GM12878 (cell line): ENCODE data around the gene GPER1. TPM values are rescaled to one million over a fixed set of nuclear protein-coding genes. Genes with fewer than 3 reads are reported as not detected.

Experiments
- ATF7 ChIP-seq: fragments of 450-650 bp; IDR thresholded peaks from 2 replicates; pipeline ENCODE4 v1.6.1; 2016; ENCODE audit warnings: low read depth, mild to moderate bottlenecking
- CHD1 ChIP-seq: IDR thresholded peaks from 2 replicates; pipeline ENCODE4 v1.6.1; 2012; ENCODE audit warnings: low read depth, low read length, improper control_type of control experiment
- CREB1 ChIP-seq: IDR thresholded peaks from 2 replicates; pipeline ENCODE4 v1.6.1; 2012; ENCODE audit warnings: low read depth, mild to moderate bottlenecking, inconsistent platforms
- CTCF ChIP-seq, 3 experiments: IDR thresholded peaks in 2 of 3; conservative IDR thresholded peaks in 1 of 3; 2 replicates each; pipeline ENCODE4 v1.5.1; 2011; ENCODE audit warnings: low read depth in 3 of 3, low read length in 3 of 3, mild to moderate bottlenecking in 3 of 3, control low read depth in 2 of 3, moderate library complexity in 2 of 3, inconsistent platforms in 1 of 3, mixed read lengths in 1 of 3; ENCODE audit not compliant: control insufficient read depth in 2 of 3, insufficient read depth in 1 of 3; ENCODE audit errors: extremely low read depth in 1 of 3
- CUX1 ChIP-seq: IDR thresholded peaks from 2 replicates; pipeline ENCODE4 v1.6.1; 2012; ENCODE audit warnings: improper control_type of control experiment, low read depth, low read length; ENCODE audit not compliant: insufficient replicate concordance
- EGR1 ChIP-seq, 2 experiments: IDR thresholded peaks; 1 replicate in 1 of 2; 2 replicates in 1 of 2; pipeline ENCODE4 v1.6.1; 2011 to 2012; ENCODE audit warnings: low read depth in 2 of 2, low read length in 2 of 2, borderline replicate concordance in 1 of 2, mild to moderate bottlenecking in 1 of 2, moderate library complexity in 1 of 2
- EP300 ChIP-seq, 2 experiments: fragments of 150-350 bp in 1 of 2; IDR thresholded peaks; 2 replicates each; pipeline ENCODE4 v1.6.1; 2011 to 2012; ENCODE audit warnings: low read depth in 2 of 2, low read length in 2 of 2, borderline replicate concordance in 1 of 2, improper control_type of control experiment in 1 of 2, inconsistent platforms in 1 of 2; ENCODE audit not compliant: control insufficient read depth in 1 of 2
- ESRRA ChIP-seq: IDR thresholded peaks from 2 replicates; pipeline ENCODE4 v1.6.1; 2012; ENCODE audit warnings: mild to moderate bottlenecking, low read length, improper control_type of control experiment
- EZH2 ChIP-seq: IDR thresholded peaks from 2 replicates; pipeline ENCODE4 v1.6.1; 2012; ENCODE audit warnings: low read depth, mild to moderate bottlenecking, control low read depth, inconsistent platforms, low read length, borderline replicate concordance; ENCODE audit not compliant: control insufficient read depth
- HDAC6 ChIP-seq: fragments of 200-600 bp; sonication (generic); IDR thresholded peaks from one replicate; pipeline ENCODE4 v1.8.0; 2017; ENCODE audit warnings: antibody characterized with exemption; ENCODE audit not compliant: unreplicated experiment
- IKZF1 ChIP-seq: fragments of 450-650 bp; conservative IDR thresholded peaks from 2 replicates; pipeline ENCODE4 v1.6.1; 2017; ENCODE audit warnings: antibody characterized with exemption, mild to moderate bottlenecking
- IRF3 ChIP-seq: fragments of 450-650 bp; IDR thresholded peaks from 2 replicates; pipeline ENCODE4 v1.6.1; 2014; ENCODE audit warnings: mild to moderate bottlenecking
- JUND ChIP-seq: IDR thresholded peaks from 2 replicates; pipeline ENCODE4 v1.6.1; 2012; ENCODE audit warnings: low read depth, mild to moderate bottlenecking, low read length, improper control_type of control experiment, moderate library complexity
- POLR2A ChIP-seq: IDR thresholded peaks from 2 replicates; pipeline ENCODE4 v1.6.1; 2011; ENCODE audit warnings: low read depth, mild to moderate bottlenecking, low read length
- RUNX3 ChIP-seq: IDR thresholded peaks from 2 replicates; pipeline ENCODE4 v1.6.1; 2012; ENCODE audit warnings: low read length, inconsistent platforms
- SMARCA5 ChIP-seq: fragments of 450-650 bp; IDR thresholded peaks from 2 replicates; pipeline ENCODE4 v1.6.1; 2017; ENCODE audit warnings: mild to moderate bottlenecking
- SREBF1 ChIP-seq: IDR thresholded peaks from 2 replicates; pipeline ENCODE4 v1.6.1; 2012; ENCODE audit warnings: mild to moderate bottlenecking, low read length
- YY1 ChIP-seq: IDR thresholded peaks from 2 replicates; pipeline ENCODE4 v1.6.1; 2011; ENCODE audit warnings: low read depth, mild to moderate bottlenecking, low read length
- ZNF592 ChIP-seq: fragments of 450-650 bp; IDR thresholded peaks from 2 replicates; pipeline ENCODE4 v1.6.1; 2017; ENCODE audit warnings: mild to moderate bottlenecking, moderate library complexity
- polyA plus RNA-seq, 11 experiments: library from polyadenylated mRNA; depleted of rRNA in 4 of 11; unstranded in 6 of 11; stranded (reverse) in 5 of 11; fragments of >200 nt; fragmentation: Nextera tagmentation in 4 of 11; fragmentation: Illumina TruSeq in 1 of 11; extraction: Ambion mirVana in 4 of 11; extraction: Trizol in 1 of 11; gene quantifications; 1 replicate in 1 of 11; 2 replicates in 10 of 11; pipeline versions ENCODE4 v1.2.1 to v1.2.3, GENCODE V29; 2011 to 2016; ENCODE audit warnings: inconsistent platforms in 2 of 11, missing spikeins in 2 of 11, low read depth in 1 of 11
- total RNA-seq, 4 experiments: library from RNA; depleted of rRNA in 3 of 4; stranded (reverse); fragments of >200 nt in 3 of 4; fragmentation: Illumina TruSeq in 1 of 4; extraction: Trizol in 1 of 4; gene quantifications; 2 replicates each; pipeline versions ENCODE4 v1.2.1 to v1.2.3, GENCODE V29; 2013 to 2021

Gene GPER1
- total and polyA plus RNA-seq, 10 of the 15 experiments (the other 5 are each of a cell fraction or from before 2014, with no cell fraction given) = 0.03 to 6.5 (median 2.6) TPM

- TF ChIP-seq JUND (no peak), ESRRA (no peak), CHD1 (no peak), CREB1 (no peak), IKZF1 (0 out of 2 replicates have a peak, but pooled peaks have one; percentile 18), SREBF1 (no peak), EP300 (IDR thresholded peaks at IDR 0.05; ENCODE audit: borderline replicate concordance in 1 of 2, control insufficient read depth in 1 of 2, low read depth in 2 of 2, low read length in 2 of 2) (peak; percentile 29 to 36; a peak in 1 of 4 replicates), HDAC6 (no peak), CTCF (IDR thresholded peaks at IDR 0.05 in 2 of 3, conservative IDR thresholded peaks at IDR 0.05 in 1 of 3; ENCODE audit: control insufficient read depth in 2 of 3, extremely low read depth in 1 of 3, insufficient read depth in 1 of 3, low read depth in 3 of 3, low read length in 3 of 3) (no peak), EGR1 (IDR thresholded peaks at IDR 0.05; ENCODE audit: borderline replicate concordance in 1 of 2, low read depth in 2 of 2, low read length in 2 of 2) (no peak), SMARCA5 (no peak), YY1 (peak; percentile 46; the same call in 1 of the 2 replicates), POLR2A (peak; percentile 63; the same call in 1 of the 2 replicates), ZNF592 (no peak), ATF7 (no peak), EZH2 (no peak), IRF3 (no peak), RUNX3 (peak; percentile 86), CUX1 (peak; percentile 55)
Observed at GRCh38 chr7:1105189-1105588, 17.3 kb downstream of the GPER1 start (continued).
